GM12878 (cell line): ENCODE results near the gene CHDH. TPM values are rescaled to one million over a fixed set of nuclear protein-coding genes. Genes with fewer than 3 reads are reported as not detected.

Experiments used
- ATAC-seq: fragments of 200-7000 bp; cut with Tn5 transposase; 3 replicates; pipeline ENCODE4 v1.9.1; 2020; ENCODE audit warnings: mild to moderate bottlenecking, moderate library complexity
- BruUV-seq: library from RNA; stranded (reverse); fragments of 400-500 nt; replicated peaks from 2 replicates; lab custom pipeline; 2021; lab: Mats Ljungman, UMichigan
- CTCF ChIA-PET: fragments of 300-600 bp; sonication (Branson Sonifier 250); formaldehyde crosslinking; extraction: SDS; loops from one replicate; lab custom pipeline; 2021; ENCODE audit warnings: inconsistent platforms; lab: Yijun Ruan, JAX
- POLR2A ChIA-PET: fragments of 350-600 bp; formaldehyde crosslinking; extraction: SDS; loops from one replicate; lab custom pipeline; 2021; ENCODE audit warnings: inconsistent platforms; lab: Charles Lee
- RAD21 ChIA-PET: fragments of 300-600 bp; sonication (Branson Sonifier 250); formaldehyde crosslinking; loops from one replicate; lab custom pipeline; 2023; ENCODE audit warnings: antibody characterized with exemption; ENCODE audit not compliant: unreplicated experiment; lab: Charles Lee
- SMC1A ChIA-PET: fragments of 300-600 bp; sonication (Branson Sonifier 250); formaldehyde crosslinking; loops from one replicate; lab custom pipeline; 2023; ENCODE audit not compliant: unreplicated experiment, uncharacterized antibody; lab: Charles Lee
- DNase-seq: peaks from one replicate; pipeline ENCODE4 v3.0.0-alpha.2; 2011; ENCODE audit warnings: low read depth, low spot score
- FAIRE-seq: peaks from 3 replicates; lab custom pipeline; 2011; peaks lifted over from hg19 to GRCh38; lab: Jason Lieb, UNC
- H2AFZ ChIP-seq: 2 replicates; pipeline ENCODE4 v1.6.0; 2011; ENCODE audit warnings: low read depth, low read length, control low read depth; ENCODE audit not compliant: control insufficient read depth
- H3K27ac ChIP-seq: 2 replicates; pipeline ENCODE4 v1.5.1; 2011; ENCODE audit warnings: control low read depth; ENCODE audit not compliant: control insufficient read depth, insufficient read depth
- H3K27me3 ChIP-seq, 2 experiments: replicated peaks in 1 of 2; 2 replicates each; pipeline versions ENCODE4 v1.6.0 to v1.6.1; 2011; ENCODE audit warnings: low read length in 1 of 2; ENCODE audit not compliant: control insufficient read depth in 2 of 2, insufficient read depth in 2 of 2
- H3K36me3 ChIP-seq, 2 experiments: 2 replicates each; pipeline ENCODE4 v1.5.1; 2011; ENCODE audit warnings: low read length in 1 of 2; ENCODE audit not compliant: control insufficient read depth in 2 of 2, insufficient read depth in 2 of 2
- H3K4me1 ChIP-seq: 2 replicates; pipeline ENCODE4 v1.6.1; 2011; ENCODE audit warnings: mild to moderate bottlenecking, low read length, moderate library complexity, mixed read lengths; ENCODE audit not compliant: control insufficient read depth, insufficient read depth
- H3K4me2 ChIP-seq: 2 replicates; pipeline ENCODE4 v1.6.0; 2011; ENCODE audit warnings: control low read depth; ENCODE audit not compliant: control insufficient read depth, insufficient read depth
- H3K4me3 ChIP-seq: fragments of 200-600 bp; sonication (generic); 2 replicates; pipeline ENCODE4 v1.5.1; 2016
- H3K79me2 ChIP-seq: 2 replicates; pipeline ENCODE4 v1.6.0; 2011; ENCODE audit warnings: low read length; ENCODE audit not compliant: control insufficient read depth, insufficient read depth
- H3K9ac ChIP-seq: 2 replicates; pipeline ENCODE4 v1.8.0; 2011; ENCODE audit warnings: low read length, control low read depth, mixed read lengths; ENCODE audit not compliant: control insufficient read depth, insufficient read depth
- H3K9me3 ChIP-seq: replicated peaks from 3 replicates; pipeline ENCODE4 v1.5.1; 2011; ENCODE audit warnings: mild to moderate bottlenecking, low read length; ENCODE audit not compliant: control insufficient read depth, insufficient read depth
- H4K20me1 ChIP-seq: 2 replicates; pipeline ENCODE4 v1.6.0; 2011; ENCODE audit not compliant: control insufficient read depth, insufficient read depth
- MEF2A ChIP-seq: IDR thresholded peaks from 2 replicates; pipeline ENCODE4 v1.6.1; 2011; ENCODE audit warnings: low read depth, mild to moderate bottlenecking, low read length, moderate library complexity; ENCODE audit not compliant: insufficient read depth
- NFXL1 ChIP-seq: fragments of 450-650 bp; IDR thresholded peaks from 2 replicates; pipeline ENCODE4 v1.6.1; 2017; ENCODE audit warnings: antibody characterized with exemption, mild to moderate bottlenecking, borderline replicate concordance
- NRF1 ChIP-seq: conservative IDR thresholded peaks from 2 replicates; pipeline ENCODE4 v1.6.1; 2011; ENCODE audit warnings: mild to moderate bottlenecking, low read depth, low read length, improper control_type of control experiment
- PAX8 ChIP-seq: fragments of 450-650 bp; IDR thresholded peaks from 2 replicates; pipeline ENCODE4 v1.6.1; 2017; ENCODE audit warnings: mild to moderate bottlenecking, moderate library complexity
- PBX3 ChIP-seq: IDR thresholded peaks from 2 replicates; pipeline ENCODE4 v1.6.1; 2011; ENCODE audit warnings: mild to moderate bottlenecking, low read depth, low read length, moderate library complexity; ENCODE audit not compliant: insufficient replicate concordance
- RAD21 ChIP-seq: IDR thresholded peaks from 2 replicates; pipeline ENCODE4 v1.6.1; 2011; ENCODE audit warnings: mild to moderate bottlenecking, low read depth, low read length, moderate library complexity; ENCODE audit not compliant: insufficient read depth
- SKIL ChIP-seq: fragments of 450-650 bp; IDR thresholded peaks from 2 replicates; pipeline ENCODE4 v1.6.1; 2017; ENCODE audit warnings: mild to moderate bottlenecking, low read depth, inconsistent platforms; ENCODE audit not compliant: poor library complexity, severe bottlenecking
- SRF ChIP-seq, 2 experiments: IDR thresholded peaks; 2 replicates each; pipeline ENCODE4 v1.6.1; 2011; ENCODE audit warnings: low read depth in 2 of 2, low read length in 2 of 2, mild to moderate bottlenecking in 1 of 2, moderate library complexity in 1 of 2
- ZSCAN29 ChIP-seq: fragments of 450-650 bp; IDR thresholded peaks from 2 replicates; pipeline ENCODE4 v1.6.1; 2017; ENCODE audit warnings: mild to moderate bottlenecking, moderate library complexity
- WGBS: methylation state at CpG from one replicate; pipeline ENCODE4 v1.1.6; 2016; ENCODE audit warnings: low lambda C conversion rate; ENCODE audit not compliant: insufficient replicate concordance, insufficient coverage; ENCODE audit errors: missing lambda C conversion rate; 5-methylcytosine and 5-hydroxymethylcytosine counted together
- in situ Hi-C: fragments of 300-500 bp; cut with MboI; formaldehyde crosslinking; loops from 9 replicates; pipeline ENCODE4 v1.14.3; 2018; ENCODE audit warnings: mixed read lengths
- intact Hi-C: fragments of 100-400 bp; cut with micrococcal nuclease; formaldehyde crosslinking; loops from one replicate; pipeline ENCODE4 v1.14.2; 2022; ENCODE audit not compliant: unreplicated experiment
- polyA plus RNA-seq, 11 experiments: library from polyadenylated mRNA; depleted of rRNA in 4 of 11; unstranded in 6 of 11; stranded (reverse) in 5 of 11; fragments of >200 nt; fragmentation: Nextera tagmentation in 4 of 11; fragmentation: Illumina TruSeq in 1 of 11; extraction: Ambion mirVana in 4 of 11; extraction: Trizol in 1 of 11; gene quantifications; 1 replicate in 1 of 11; 2 replicates in 10 of 11; pipeline versions ENCODE4 v1.2.1 to v1.2.3, GENCODE V29; 2011 to 2016; ENCODE audit warnings: inconsistent platforms in 2 of 11, missing spikeins in 2 of 11, low read depth in 1 of 11
- total RNA-seq, 4 experiments: library from RNA; depleted of rRNA in 3 of 4; stranded (reverse); fragments of >200 nt in 3 of 4; fragmentation: Illumina TruSeq in 1 of 4; extraction: Trizol in 1 of 4; gene quantifications; 2 replicates each; pipeline versions ENCODE4 v1.2.1 to v1.2.3, GENCODE V29; 2013 to 2021

Gene CHDH
- total and polyA plus RNA-seq, 10 of the 15 experiments (the other 5 are each of a cell fraction or from before 2014, with no cell fraction given), result 0.95 to 8.3 (median 2.9) TPM

GRCh38 chr3:53821631-53822121, 24.5 kb downstream of the CHDH start:
- WGBS, result 25% methylated on average over 5 of the region's 5 CpGs
- peak; percentile 65 for ATAC-seq
- Histone ChIP-seq H3K4me3 (no peak overlapping the region), H3K4me2 (no peak overlapping the region), H4K20me1 (no peaks in the 10 kb centered on the region), H3K27ac (no peak overlapping the region), H3K36me3 (peaks cover 4% of the 10 kb centered on the region in 2 experiments; a peak in 3 of 4 replicates), H3K9ac (no peak overlapping the region), H3K79me2 (no peaks in the 10 kb centered on the region), H3K9me3 (no peaks in the 10 kb centered on the region), H2AFZ (no peak overlapping the region), H3K27me3 (no peaks in the 10 kb centered on the region), H3K4me1 (no peaks in the 10 kb centered on the region)
- ChIA-PET RAD21 (no interaction called here), POLR2A (interaction anchor here (1.0 kb wide), 1 partner anchor 24 kb away, joined by 3 read pairs; no protein-coding TSS in a partner anchor), CTCF (interaction anchor here (0.5 to 1.0 kb wide), 3 partner anchors 10 to 458 kb away, joined by 3 read pairs; no protein-coding TSS in a partner anchor), SMC1A (no interaction called here)
- FAIRE-seq, result no peak
- in situ Hi-C loops (no loop called here), intact Hi-C loops (no loop called here)
- DNase-seq, result no peak
- BruUV-seq, result no TSS peak
- TF ChIP-seq ZSCAN29, result no peak
- no peak for TF ChIP-seq MEF2A
- no peak for TF ChIP-seq SKIL
- no peak for TF ChIP-seq PBX3
- no peak for TF ChIP-seq RAD21
- TF ChIP-seq NRF1, result no peak
- TF ChIP-seq NFXL1, result no peak
- no peak for TF ChIP-seq SRF (IDR thresholded peaks at IDR 0.05; ENCODE audit: low read depth in 2 of 2, low read length in 2 of 2)
- TF ChIP-seq PAX8, result no peak
